Left ventricle myocardium superior (tissue), 1 donor: Measurements from ENCODE around the gene TOR1AIP2. TPM values are rescaled to one million over a fixed set of nuclear protein-coding genes. Genes with fewer than 3 reads are reported as not detected.

Experiments
- ATAC-seq: fragments of 200-7000 bp; cut with Tn5 transposase; one replicate; pipeline ENCODE4 v1.9.1; 2020; ENCODE audit warnings: mild to moderate bottlenecking, moderate library complexity
- DNase-seq: peaks from one replicate; pipeline ENCODE4 v3.0.0-alpha.2; 2020
- intact Hi-C: fragments of 100-400 bp; cut with micrococcal nuclease; formaldehyde crosslinking; loops from one replicate; pipeline ENCODE4 v1.11.0; 2022
- long read RNA-seq: library from polyadenylated mRNA; unstranded; transcript quantifications from one replicate; pipeline ENCODE4 v2.0.0, GENCODE V29; 2021
- total RNA-seq: library from RNA; stranded (reverse); fragmentation: NEBNext Ultra II Directional; extraction: Animal tissue kit (Norgen Biotek cat#: 25700); gene quantifications from one replicate; pipeline ENCODE4 v1.2.1, GENCODE V29; 2021
- donor health status: DM: no; HTN: yes; CAD: no; lungs with severe emphysema.

Gene TOR1AIP2
- 47.4 TPM for total RNA-seq
- long read RNA-seq, full-length matches to known transcripts: 10 of 15 reads
- long read RNA-seq, partial matches to known transcripts: 0 of 15 reads
- long read RNA-seq, other reads (novel, unspliced or antisense): 5 of 15 reads

DNA sequence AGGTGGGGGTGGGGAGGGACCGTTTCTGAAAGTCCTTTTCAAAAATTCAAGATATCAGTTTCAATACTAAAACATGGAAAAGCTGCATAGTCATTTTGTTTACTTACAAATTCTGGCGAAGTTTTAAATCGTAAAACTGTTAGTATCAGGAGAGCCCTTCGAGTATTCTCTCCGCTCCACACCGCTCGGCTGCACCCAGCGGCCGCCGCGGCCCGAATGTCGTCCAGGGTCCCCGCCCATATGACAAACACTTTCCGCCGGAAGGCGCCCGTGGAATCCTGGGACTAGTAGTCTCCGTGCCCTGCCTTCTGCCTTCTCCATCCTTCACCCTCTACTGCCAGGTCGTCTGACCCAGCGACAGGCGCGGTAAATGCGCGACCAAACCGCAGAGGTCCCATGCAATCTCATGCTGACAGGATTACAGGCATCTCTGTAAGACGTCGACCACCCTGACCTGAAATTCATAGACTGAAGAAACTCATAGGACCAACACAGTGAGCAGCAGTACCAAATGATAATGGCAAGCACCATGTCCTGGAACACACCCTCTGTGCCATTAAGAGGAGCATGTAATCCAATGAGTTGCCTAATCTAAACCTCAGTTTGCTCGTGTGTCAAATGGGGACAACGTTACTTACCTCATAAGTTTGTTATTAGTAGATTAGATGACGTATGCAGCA lies at the start of gene TOR1AIP2:
TSS of gene TOR1AIP2 (minus strand) at position 218 of the 680 bp plus-strand sequence. CDS start 25,138 bp downstream, outside the sequence.
- intact Hi-C loops: no loop called here
- ATAC-seq: peak; percentile 64
- peak; percentile 93 for DNase-seq

- no peak for ATAC-seq
- intact Hi-C loops: no loop called here
- no peak for DNase-seq
These were observed 49.2 kb upstream of the TOR1AIP2 start for GRCh38 chr1:179926850-179927205.

GRCh38 chr1:179925922-179926849 lies 48.6 kb upstream of the TOR1AIP2 start:
- DNase-seq (no peak), ATAC-seq (no peak)
- intact Hi-C loops: no loop called here

- ATAC-seq (no peak), DNase-seq (no peak)
- intact Hi-C loops: no loop called here
These were observed 47.7 kb upstream of the TOR1AIP2 start for GRCh38 chr1:179925302-179925701.

- ATAC-seq: no peak
- intact Hi-C loops: no loop called here
- no peak for DNase-seq
These were observed 46.7 kb upstream of the TOR1AIP2 start for GRCh38 chr1:179924268-179924667.

DNA sequence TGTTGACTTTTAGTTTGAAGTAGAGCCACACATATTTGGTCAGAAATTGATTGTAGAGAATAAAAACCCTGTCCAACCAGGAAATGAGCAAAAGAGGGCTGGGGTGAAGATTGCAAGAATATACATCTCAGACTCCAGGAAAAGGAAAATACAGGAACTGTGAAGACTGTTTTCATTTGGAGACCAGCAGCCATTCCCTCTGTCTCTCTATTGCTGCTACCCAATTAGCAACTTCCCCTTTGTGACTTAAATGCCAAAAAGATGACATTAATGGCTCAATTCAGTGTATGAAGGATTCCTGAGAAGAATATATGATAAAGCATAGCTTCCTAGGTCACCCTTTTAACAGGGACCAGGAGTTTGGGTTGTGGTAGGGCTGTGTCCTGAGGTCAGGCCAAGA lies 45.4 kb upstream of the TOR1AIP2 start:
- intact Hi-C loops: no loop called here
- no peak for DNase-seq
- no peak for ATAC-seq

DNA sequence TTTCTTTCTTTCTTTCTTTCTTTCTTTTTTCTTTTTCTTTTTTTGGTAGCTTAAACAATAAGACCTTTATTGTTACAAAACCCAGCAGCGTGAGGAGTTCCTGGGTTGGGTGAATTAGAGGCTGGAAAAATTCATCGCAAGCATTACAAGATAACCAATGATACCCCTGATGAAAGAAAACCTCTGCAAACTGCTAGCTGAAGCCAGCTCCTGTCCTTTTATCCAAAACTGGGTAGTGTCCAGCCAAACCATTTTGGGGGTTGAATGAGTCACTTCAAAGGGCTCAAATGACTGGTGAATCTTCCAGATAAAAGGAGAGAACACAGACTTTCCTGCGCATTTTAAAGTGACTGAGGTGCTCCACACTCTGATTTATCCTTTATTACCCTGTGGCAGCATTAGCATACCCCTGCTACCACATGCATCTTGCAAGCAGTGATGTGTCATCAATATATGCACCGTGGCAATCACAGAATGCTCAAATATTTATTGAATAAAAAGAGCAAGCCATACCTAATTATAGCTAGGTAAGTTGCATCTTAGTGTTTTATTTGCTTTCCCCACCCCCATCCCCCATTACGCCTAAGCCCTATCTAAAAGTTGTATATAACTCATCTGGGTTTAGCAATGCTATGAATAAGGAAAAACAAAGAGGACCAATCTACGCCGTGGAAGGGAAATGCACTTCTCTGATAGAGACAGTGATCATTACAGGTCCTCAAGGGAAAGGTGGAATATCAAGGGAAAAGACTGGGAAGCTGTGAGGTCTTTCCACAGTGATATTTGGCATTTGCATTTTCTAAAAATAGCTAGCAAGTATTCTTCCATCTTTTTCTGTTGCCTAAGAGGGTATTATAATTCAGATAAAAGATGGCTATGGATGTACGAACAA lies 44.6 kb upstream of the TOR1AIP2 start:
- intact Hi-C loops: no loop called here
- ATAC-seq (no peak), DNase-seq (no peak)

DNA sequence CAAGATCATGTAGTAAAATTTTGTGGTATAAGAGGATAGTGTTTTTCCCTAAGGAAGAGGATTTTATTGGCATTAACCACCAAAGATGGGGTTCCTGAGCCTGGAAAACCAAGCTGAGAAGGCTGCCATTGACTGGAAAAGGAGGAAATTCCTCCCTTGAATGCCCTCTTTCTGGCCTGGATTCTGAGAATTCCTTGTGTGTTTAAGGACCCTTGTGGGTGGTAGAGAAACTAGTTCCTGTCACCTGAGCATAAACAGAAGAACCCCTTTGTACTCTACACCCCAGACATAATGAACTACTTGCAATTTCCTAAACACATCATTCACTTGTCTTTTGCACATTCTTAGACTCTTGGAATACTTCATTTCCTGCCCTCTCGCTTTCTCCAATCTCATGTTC lies 43.9 kb upstream of the TOR1AIP2 start:
- ATAC-seq (no peak), DNase-seq (no peak)
- intact Hi-C loops: no loop called here

GRCh38 chr1:179917601-179918429 lies 40.2 kb upstream of the TOR1AIP2 start:
- ATAC-seq: no peak
- DNase-seq: no peak
- intact Hi-C loops: no loop called here

DNA sequence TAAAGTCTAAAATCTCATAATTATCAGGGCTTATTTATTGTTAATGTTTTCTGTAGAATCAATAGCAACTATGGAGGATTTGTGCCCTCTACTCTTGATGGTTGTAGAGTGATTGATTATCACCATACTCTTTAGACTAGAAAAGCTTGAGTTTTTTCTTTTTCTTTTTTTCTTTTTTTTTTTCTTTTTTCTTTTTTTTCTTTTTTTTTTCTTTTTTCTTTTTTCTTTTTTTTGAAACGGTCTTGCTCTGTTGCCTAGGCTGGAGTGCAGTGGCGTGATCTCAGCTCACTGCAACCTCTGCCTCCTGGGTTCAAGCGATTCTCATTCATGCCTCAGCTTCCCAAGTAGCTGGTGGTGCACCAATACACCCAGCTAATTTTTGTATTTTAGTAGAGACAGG lies 34.2 kb upstream of the TOR1AIP2 start:
- no peak for DNase-seq
- intact Hi-C loops: no loop called here
- ATAC-seq: no peak

GRCh38 chr1:179910934-179911333 lies 33.3 kb upstream of the TOR1AIP2 start:
- ATAC-seq (no peak), DNase-seq (no peak)
- intact Hi-C loops: no loop called here

DNA sequence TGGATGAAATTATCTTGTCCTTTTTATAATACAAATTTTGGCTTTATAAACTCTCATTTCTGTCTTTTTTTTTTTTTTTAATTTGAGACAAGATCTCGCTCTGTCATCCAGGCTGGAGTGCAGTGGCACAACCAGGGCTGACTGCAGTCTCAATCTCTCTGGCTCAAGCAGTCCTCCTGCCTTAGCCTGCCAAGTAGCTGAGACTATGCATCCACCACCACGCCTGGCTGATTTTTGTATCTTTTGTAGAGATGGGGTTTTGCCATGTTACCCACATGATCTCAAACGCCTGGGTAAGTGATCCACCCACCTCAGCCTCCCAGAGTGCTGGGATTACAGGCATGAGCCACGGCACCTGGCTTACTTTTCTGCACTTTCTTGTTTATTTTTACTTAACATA lies 12.0 kb upstream of the TOR1AIP2 start:
- ATAC-seq (no peak), DNase-seq (no peak)
- intact Hi-C loops: no loop called here

- intact Hi-C loops: no loop called here
- ATAC-seq (no peak), DNase-seq (no peak)
These were observed 10.5 kb upstream of the TOR1AIP2 start for GRCh38 chr1:179888071-179888470.

DNA sequence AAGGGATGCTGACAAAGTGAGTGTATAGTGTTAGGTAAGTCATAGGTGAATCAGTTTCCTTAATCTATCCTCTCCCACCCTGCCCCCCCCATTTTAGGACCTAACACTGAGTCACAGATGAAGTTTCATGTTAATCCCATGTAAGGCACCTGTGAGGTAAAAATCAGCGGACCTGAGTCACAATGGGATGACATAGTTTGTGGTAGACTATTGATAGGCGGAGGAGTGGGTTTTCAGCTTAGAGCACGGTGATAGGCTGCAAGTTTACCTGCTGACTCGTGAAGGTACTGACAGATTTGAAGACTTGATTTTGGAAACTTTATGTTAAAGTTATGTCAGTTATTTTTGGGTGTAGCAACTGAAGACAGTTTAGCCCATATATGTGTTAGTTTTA lies 6.1 kb upstream of the TOR1AIP2 start:
- no peak for DNase-seq
- intact Hi-C loops: no loop called here
- no peak for ATAC-seq

DNA sequence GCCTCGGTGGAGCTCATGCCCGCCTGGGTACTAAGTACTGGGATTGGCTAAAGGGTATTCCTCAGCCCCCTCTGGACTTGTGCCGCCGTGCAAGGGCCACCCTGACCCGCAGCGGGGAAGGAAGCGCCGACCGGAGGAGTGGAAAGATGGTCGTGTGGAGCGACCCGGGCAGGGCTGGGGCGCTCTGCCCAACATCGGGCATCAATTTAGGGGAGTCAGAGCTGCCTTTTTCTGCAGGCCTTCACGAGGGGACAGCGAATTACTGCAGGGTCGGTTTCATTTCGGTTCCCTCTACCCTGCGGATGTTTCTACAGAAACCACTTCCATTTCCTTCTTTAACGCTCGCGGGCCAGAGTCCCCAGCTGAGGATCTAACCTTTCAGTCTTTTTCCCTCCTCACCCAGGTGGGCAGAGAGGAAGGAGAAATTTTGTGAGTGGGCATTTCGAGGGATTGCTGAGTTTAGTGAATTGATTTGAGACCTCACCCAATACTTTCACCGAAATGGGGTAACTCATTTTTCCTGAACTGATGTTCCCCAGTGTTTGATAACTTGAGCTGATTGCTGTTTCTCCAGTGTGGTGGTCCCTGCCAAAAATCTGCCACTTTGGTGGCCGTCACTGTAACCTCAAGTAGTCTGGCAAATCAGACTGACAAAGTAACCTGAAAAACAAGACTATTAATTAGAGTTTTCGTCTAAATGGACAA lies 5.6 kb upstream of the TOR1AIP2 start:
- DNase-seq: no peak
- intact Hi-C loops: no loop called here
- ATAC-seq: no peak

- intact Hi-C loops: no loop called here
- peak; percentile 94 for ATAC-seq
- peak; percentile 98 for DNase-seq
These were observed 4.8 kb upstream of the TOR1AIP2 start, which contains the start of gene TOR1AIP1 for GRCh38 chr1:179882253-179883039. Gene TOR1AIP1 (plus strand): TSS chr1:179882285. CDS start chr1:179882503, 218 bp downstream.

DNA sequence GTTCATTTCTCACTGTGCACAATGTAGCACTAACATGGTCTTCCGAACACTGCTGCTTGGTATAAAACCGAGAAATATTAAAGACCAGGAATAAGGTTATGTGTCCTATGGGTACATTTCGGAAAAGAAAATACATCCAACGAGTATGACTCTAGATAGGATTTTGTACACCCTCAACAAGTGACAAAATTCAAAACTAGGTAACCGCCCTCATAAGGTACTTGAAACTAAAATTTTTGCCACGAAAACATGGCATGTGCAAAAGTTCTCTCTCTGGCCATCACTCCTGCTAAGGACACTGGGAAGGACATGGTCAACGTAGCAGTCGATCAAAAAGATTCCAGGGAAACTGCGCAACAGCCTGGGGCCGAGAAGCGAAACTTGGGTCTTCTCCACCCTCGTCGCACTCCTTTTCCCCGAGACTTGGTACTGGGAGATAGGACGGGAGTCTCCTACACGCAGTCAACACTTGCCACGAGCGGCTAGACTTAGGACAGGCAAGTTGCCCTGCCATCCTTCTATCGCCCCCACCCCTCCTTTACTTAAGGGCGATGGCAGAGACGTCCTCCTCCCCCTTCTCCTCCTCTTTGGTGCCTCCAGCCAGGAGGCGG lies 4.1 kb upstream of the TOR1AIP2 start:
- peak; percentile 48 for ATAC-seq
- no peak for DNase-seq
- intact Hi-C loops: no loop called here
